Mammary epithelial cell (primary cell): ENCODE data around the gene SYT9.

Experiments used
- EZH2 ChIP-seq: IDR thresholded peaks from 2 replicates; pipeline ENCODE4 v1.6.1; 2012; ENCODE audit warnings: low read length, inconsistent platforms, borderline replicate concordance
- TF ChIP-seq, protein P1 (sequence below), 2 donors: IDR thresholded peaks in 1 of 2; conservative IDR thresholded peaks in 1 of 2; 2 replicates each; pipeline ENCODE4 v1.5.1; 2011 to 2012; ENCODE audit warnings: inconsistent platforms in 2 of 2, low read length in 2 of 2, mild to moderate bottlenecking in 2 of 2, control low read depth in 1 of 2, low read depth in 1 of 2; ENCODE audit not compliant: insufficient read depth in 1 of 2; ENCODE audit errors: extremely low read depth in 1 of 2

- TF ChIP-seq, protein P1, sequence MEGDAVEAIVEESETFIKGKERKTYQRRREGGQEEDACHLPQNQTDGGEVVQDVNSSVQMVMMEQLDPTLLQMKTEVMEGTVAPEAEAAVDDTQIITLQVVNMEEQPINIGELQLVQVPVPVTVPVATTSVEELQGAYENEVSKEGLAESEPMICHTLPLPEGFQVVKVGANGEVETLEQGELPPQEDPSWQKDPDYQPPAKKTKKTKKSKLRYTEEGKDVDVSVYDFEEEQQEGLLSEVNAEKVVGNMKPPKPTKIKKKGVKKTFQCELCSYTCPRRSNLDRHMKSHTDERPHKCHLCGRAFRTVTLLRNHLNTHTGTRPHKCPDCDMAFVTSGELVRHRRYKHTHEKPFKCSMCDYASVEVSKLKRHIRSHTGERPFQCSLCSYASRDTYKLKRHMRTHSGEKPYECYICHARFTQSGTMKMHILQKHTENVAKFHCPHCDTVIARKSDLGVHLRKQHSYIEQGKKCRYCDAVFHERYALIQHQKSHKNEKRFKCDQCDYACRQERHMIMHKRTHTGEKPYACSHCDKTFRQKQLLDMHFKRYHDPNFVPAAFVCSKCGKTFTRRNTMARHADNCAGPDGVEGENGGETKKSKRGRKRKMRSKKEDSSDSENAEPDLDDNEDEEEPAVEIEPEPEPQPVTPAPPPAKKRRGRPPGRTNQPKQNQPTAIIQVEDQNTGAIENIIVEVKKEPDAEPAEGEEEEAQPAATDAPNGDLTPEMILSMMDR (conservative IDR thresholded peaks at IDR 0.05 in 1 of 2, IDR thresholded peaks at IDR 0.05 in 1 of 2; ENCODE audit: extremely low read depth in 1 of 2, insufficient read depth in 1 of 2, low read depth in 1 of 2, low read length in 2 of 2): no peak
- TF ChIP-seq EZH2: no peak
These were observed 203.2 kb downstream of the SYT9 start for GRCh38 chr11:7454854-7455253.
